Erythroblast (primary cell): Measurements from ENCODE around the gene MIEF1.

Experiments
- GATA1 ChIP-seq: IDR thresholded peaks from 2 replicates; pipeline ENCODE4 v1.6.1; 2011; ENCODE audit warnings: low read depth, mild to moderate bottlenecking, control low read depth, low read length, moderate library complexity
- POLR2A ChIP-seq: IDR thresholded peaks from 2 replicates; pipeline ENCODE4 v1.6.1; 2011; ENCODE audit warnings: mild to moderate bottlenecking, low read length

DNA sequence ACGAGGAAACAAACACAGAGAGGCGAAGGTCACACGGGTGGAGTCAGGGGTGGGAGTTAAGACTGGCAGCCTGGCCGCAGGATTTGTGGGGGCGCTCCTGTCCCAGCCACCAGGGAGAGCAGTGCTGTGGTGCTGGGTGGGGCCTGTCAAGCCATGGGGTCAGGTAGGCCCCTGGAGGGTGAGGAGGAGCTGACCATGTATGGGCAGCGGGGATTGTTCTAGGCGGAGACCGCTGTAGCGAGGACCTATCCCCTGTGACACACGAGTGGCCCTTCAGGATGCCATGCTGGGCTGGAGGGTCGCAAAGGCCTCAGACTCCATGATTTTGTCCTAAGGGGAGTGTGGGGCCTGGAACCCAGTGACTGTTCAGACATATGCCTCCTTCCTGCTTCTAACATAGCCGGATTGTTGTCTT is 32.0 kb downstream of the MIEF1 start:
- TF ChIP-seq POLR2A, result no peak
- no peak for TF ChIP-seq GATA1
